OCI-LY7 (cell line): ENCODE data around the gene NDUFA12. TPM values are rescaled to one million over a fixed set of nuclear protein-coding genes. Genes with fewer than 3 reads are reported as not detected.

Experiments
- Bru-seq: library from RNA; stranded (reverse); fragments of 400-500 nt; gene quantifications from one replicate; lab custom pipeline; 2021; lab: Mats Ljungman, UMichigan
- BruChase-seq, 2 experiments: library from RNA; stranded (reverse); fragments of 400-500 nt; gene quantifications; one replicate each; lab custom pipeline; 2021; lab: Mats Ljungman, UMichigan
- BruUV-seq: library from RNA; stranded (reverse); fragments of 400-500 nt; replicated peaks from 2 replicates; lab custom pipeline; 2021; lab: Mats Ljungman, UMichigan
- CTCF ChIA-PET: fragments of 300-600 bp; sonication (Branson Sonifier 250); formaldehyde crosslinking; loops from one replicate; lab custom pipeline; 2022; ENCODE audit warnings: antibody characterized with exemption; ENCODE audit not compliant: unreplicated experiment; lab: Charles Lee
- POLR2A ChIA-PET: fragments of 300-600 bp; sonication (Branson Sonifier 250); formaldehyde crosslinking; loops from one replicate; lab custom pipeline; 2022; ENCODE audit warnings: antibody characterized with exemption; lab: Charles Lee
- DNase-seq: peaks from one replicate; pipeline ENCODE4 v3.0.0-alpha.2; 2015; ENCODE audit warnings: low spot score
- H2AFZ ChIP-seq: fragments of 200-600 bp; sonication (generic), shearing (Covaris generic); 2 replicates; pipeline ENCODE4 v1.6.1; 2014; ENCODE audit warnings: mild to moderate bottlenecking, antibody characterized with exemption, low read length, moderate library complexity
- H3K27ac ChIP-seq: fragments of 200-600 bp; sonication (generic); 2 replicates; pipeline ENCODE4 v1.5.1; 2014; ENCODE audit warnings: mixed run types, low read depth, mild to moderate bottlenecking, moderate library complexity, low read length, inconsistent platforms; ENCODE audit not compliant: poor library complexity, severe bottlenecking
- H3K36me3 ChIP-seq: fragments of 200-600 bp; sonication (generic); 2 replicates; pipeline ENCODE4 v1.6.1; 2014; ENCODE audit warnings: mild to moderate bottlenecking, antibody characterized with exemption, low read length, moderate library complexity, mixed read lengths; ENCODE audit not compliant: insufficient read depth
- H3K4me1 ChIP-seq: fragments of 200-600 bp; sonication (generic); 2 replicates; pipeline ENCODE4 v1.5.1; 2014; ENCODE audit warnings: mild to moderate bottlenecking, low read length; ENCODE audit not compliant: insufficient read depth, poor library complexity, severe bottlenecking
- H3K4me2 ChIP-seq: fragments of 200-600 bp; sonication (generic); 2 replicates; pipeline ENCODE4 v1.6.1; 2014; ENCODE audit warnings: mild to moderate bottlenecking, low read length
- H3K4me3 ChIP-seq: fragments of 200-600 bp; sonication (generic); 2 replicates; pipeline ENCODE4 v1.5.1; 2014; ENCODE audit warnings: mild to moderate bottlenecking, low read depth, low read length; ENCODE audit not compliant: poor library complexity, severe bottlenecking
- H3K79me2 ChIP-seq: fragments of 200-600 bp; sonication (generic); 2 replicates; pipeline ENCODE4 v1.6.1; 2016; ENCODE audit warnings: low read depth, mild to moderate bottlenecking, low read length, moderate library complexity, mixed read lengths; ENCODE audit not compliant: insufficient read depth
- H3K9me2 ChIP-seq: fragments of 200-600 bp; sonication (generic); 2 replicates; pipeline ENCODE4 v1.6.1; 2016; ENCODE audit warnings: mild to moderate bottlenecking, low read length, mixed read lengths; ENCODE audit not compliant: insufficient read depth
- H3K9me3 ChIP-seq: fragments of 200-600 bp; sonication (generic); 2 replicates; pipeline ENCODE4 v1.6.1; 2014; ENCODE audit warnings: mild to moderate bottlenecking, mixed run types, low read length, mixed read lengths
- H4K20me1 ChIP-seq: fragments of 200-600 bp; sonication (generic); 2 replicates; pipeline ENCODE4 v1.6.1; 2014; ENCODE audit warnings: mild to moderate bottlenecking, antibody characterized with exemption, low read length, moderate library complexity, mixed read lengths; ENCODE audit not compliant: insufficient read depth
- EZH2phosphoT487 ChIP-seq: fragments of 200-600 bp; sonication (generic); IDR thresholded peaks from 2 replicates; pipeline ENCODE4 v1.6.1; 2018; ENCODE audit warnings: low read depth, borderline replicate concordance, mild to moderate bottlenecking, mixed run types, antibody characterized with exemption, low read length, moderate library complexity, mixed read lengths
- intact Hi-C: fragments of 100-400 bp; cut with micrococcal nuclease; formaldehyde crosslinking; loops from one replicate; pipeline ENCODE4 v1.10.0; 2022; ENCODE audit not compliant: unreplicated experiment
- long read RNA-seq: library from polyadenylated mRNA; stranded (forward); transcript quantifications from one replicate; pipeline ENCODE4 v2.0.0, GENCODE V29; 2022
- total RNA-seq, 2 experiments: library from RNA; depleted of rRNA in 1 of 2; stranded (reverse); fragments of >200 nt in 1 of 2; shearing (Covaris generic) in 1 of 2; gene quantifications; 2 replicates each; pipeline ENCODE4 v1.2.3, GENCODE V29; 2014 to 2022
- TF ChIP-seq, protein P1 (sequence below): fragments of 200-600 bp; sonication (generic); conservative IDR thresholded peaks from 2 replicates; pipeline ENCODE4 v1.5.1; 2014; ENCODE audit warnings: mild to moderate bottlenecking, antibody characterized with exemption, low read length, moderate library complexity, mixed read lengths

The NDUFA12 gene
- total RNA-seq (2014; rRNA removed; shearing (Covaris generic)) (109 and 127 TPM in 2 replicates), total RNA-seq (2022) (147 TPM in 2 replicates), Bru-seq, nascent RNA (percentile 82 among the genes with signal in this experiment), BruChase-seq, experiment 1, labeled RNA remaining after a 6-hour chase (percentile 83 among the genes with signal in this experiment), BruChase-seq, experiment 2, labeled RNA remaining after a 2-hour chase (percentile 72 among the genes with signal in this experiment)
- long read RNA-seq, transcript NDUFA12-206 (3 exons, 487 nt), result minor isoform, 9 of 208 reads
- long read RNA-seq, transcript NDUFA12-201 (4 exons, 635 nt), result major isoform, 162 of 208 reads
- long read RNA-seq, partial matches to known transcripts, result 0 of 208 reads
- long read RNA-seq, other reads (novel, unspliced or antisense), result 37 of 208 reads

DNA sequence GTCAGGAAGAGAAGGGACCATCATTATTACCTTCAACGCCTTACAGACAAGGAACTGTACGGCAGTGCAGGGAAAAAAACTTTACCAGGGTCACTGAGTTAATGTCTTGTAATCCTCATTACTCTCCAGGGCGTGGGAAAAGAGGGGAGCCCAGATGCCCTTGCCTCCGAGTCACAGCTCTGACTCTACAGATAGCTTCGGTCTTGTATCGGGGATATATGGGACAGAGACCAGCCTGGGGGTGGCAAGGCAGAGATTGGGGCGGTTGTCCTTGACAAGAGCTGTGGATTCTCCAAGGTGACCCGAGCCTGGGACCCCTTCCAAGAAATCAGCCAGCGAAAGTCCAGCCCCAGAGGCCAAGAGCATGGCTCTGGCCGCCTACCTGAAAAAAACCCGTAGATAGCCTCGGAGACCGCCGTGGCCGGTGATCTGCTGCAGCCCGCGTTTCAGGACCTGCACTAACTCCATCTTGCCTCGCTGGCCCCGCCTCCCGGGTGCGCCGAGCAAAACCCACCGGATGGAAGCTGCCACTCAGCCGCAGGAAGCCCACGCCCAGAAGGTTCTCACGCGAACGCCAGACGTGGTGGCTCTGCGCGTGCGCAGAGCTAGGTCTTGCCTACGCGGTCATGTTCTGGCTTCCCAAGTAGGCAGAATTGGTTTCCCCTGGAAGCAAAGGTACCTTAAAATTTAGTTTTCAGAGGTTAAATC, at the start of gene NDUFA12:
Gene NDUFA12 (minus strand): TSS at position 485 of the 708 bp plus-strand sequence. CDS start 17 bp downstream, at position 468.
- peak; percentile 97 for DNase-seq
- peaks cover 40% of the 10 kb centered on the region for H3K79me2 ChIP-seq
- peaks cover 33% of the 10 kb centered on the region for H3K36me3 ChIP-seq
- peak within 1 kb of the TSS; percentile 56 for H3K27ac ChIP-seq
- H3K9me2 ChIP-seq, result no peaks in the 10 kb centered on the region
- H3K4me2 ChIP-seq, result peak within 1 kb of the TSS; percentile 87
- H3K4me3 ChIP-seq, result peak within 1 kb of the TSS; percentile 80
- no peaks in the 10 kb centered on the region for H4K20me1 ChIP-seq
- H3K9me3 ChIP-seq, result peaks cover 23% of the 10 kb centered on the region; the same call in 1 of the 2 replicates
- intact Hi-C loops, result loop anchor here (5.0 kb wide), 1 partner anchor 1194 kb away; no protein-coding TSS in a partner anchor
- peak within 1 kb of the TSS; percentile 63 for H2AFZ ChIP-seq
- ChIA-PET CTCF (no interaction called here), POLR2A (interaction anchor here (0.7 to 3.0 kb wide), 15 partner anchors 8 to 568 kb away, joined by 3 to 27 read pairs (median 4); partner anchors contain the start of gene NR2C1)
- H3K4me1 ChIP-seq, result peaks cover 32% of the 10 kb centered on the region
- TSS peak; percentile 66 for BruUV-seq
- TF ChIP-seq, protein P1, sequence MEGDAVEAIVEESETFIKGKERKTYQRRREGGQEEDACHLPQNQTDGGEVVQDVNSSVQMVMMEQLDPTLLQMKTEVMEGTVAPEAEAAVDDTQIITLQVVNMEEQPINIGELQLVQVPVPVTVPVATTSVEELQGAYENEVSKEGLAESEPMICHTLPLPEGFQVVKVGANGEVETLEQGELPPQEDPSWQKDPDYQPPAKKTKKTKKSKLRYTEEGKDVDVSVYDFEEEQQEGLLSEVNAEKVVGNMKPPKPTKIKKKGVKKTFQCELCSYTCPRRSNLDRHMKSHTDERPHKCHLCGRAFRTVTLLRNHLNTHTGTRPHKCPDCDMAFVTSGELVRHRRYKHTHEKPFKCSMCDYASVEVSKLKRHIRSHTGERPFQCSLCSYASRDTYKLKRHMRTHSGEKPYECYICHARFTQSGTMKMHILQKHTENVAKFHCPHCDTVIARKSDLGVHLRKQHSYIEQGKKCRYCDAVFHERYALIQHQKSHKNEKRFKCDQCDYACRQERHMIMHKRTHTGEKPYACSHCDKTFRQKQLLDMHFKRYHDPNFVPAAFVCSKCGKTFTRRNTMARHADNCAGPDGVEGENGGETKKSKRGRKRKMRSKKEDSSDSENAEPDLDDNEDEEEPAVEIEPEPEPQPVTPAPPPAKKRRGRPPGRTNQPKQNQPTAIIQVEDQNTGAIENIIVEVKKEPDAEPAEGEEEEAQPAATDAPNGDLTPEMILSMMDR, result no peak
- TF ChIP-seq EZH2phosphoT487, result no peak

DNA sequence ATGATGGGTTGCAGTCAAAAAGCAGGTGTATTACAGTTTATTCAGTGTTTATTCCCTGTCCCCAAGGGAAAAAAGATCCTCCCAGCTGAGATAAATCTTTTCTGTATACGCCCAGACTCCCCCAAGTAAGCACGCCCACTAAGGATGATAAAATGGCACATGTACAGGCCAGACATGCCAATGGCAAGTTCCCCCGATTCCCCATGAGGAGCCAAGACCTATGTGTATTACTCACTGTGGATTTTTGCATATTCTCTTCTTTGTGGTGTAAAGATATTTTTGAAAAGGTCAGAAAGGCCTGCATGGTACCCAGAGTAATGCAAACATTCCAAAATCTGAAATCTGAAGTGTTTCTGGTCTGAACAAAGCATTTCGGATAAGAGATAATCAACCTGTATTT, 47.7 kb upstream of the NDUFA12 start:
- CTCF ChIA-PET, result no interaction called here

More for the DNA sequence above, 47.7 kb upstream of the NDUFA12 start:
- H3K9me3 ChIP-seq, result no peaks in the 10 kb centered on the region
- POLR2A ChIA-PET, result interaction anchor here (2.1 kb wide), 1 partner anchor 11 kb away, joined by 7 read pairs; no protein-coding TSS in a partner anchor
- H3K27ac ChIP-seq, result no peak overlapping the region
- BruUV-seq, result no TSS peak
- no peak overlapping the region for H2AFZ ChIP-seq
- no peaks in the 10 kb centered on the region for H3K79me2 ChIP-seq
- H4K20me1 ChIP-seq, result no peaks in the 10 kb centered on the region
- H3K4me3 ChIP-seq, result no peak overlapping the region
- H3K4me1 ChIP-seq, result no peaks in the 10 kb centered on the region
- H3K4me2 ChIP-seq, result no peak overlapping the region
- DNase-seq, result no peak
- H3K36me3 ChIP-seq, result peaks cover 88% of the 10 kb centered on the region
- H3K9me2 ChIP-seq, result no peaks in the 10 kb centered on the region
- TF ChIP-seq, protein P1, result no peak
- no peak for TF ChIP-seq EZH2phosphoT487
- intact Hi-C loops, result no loop called here
